Measurements from ENCODE around the gene LMNTD2.

LMNTD2 gene, protein sequence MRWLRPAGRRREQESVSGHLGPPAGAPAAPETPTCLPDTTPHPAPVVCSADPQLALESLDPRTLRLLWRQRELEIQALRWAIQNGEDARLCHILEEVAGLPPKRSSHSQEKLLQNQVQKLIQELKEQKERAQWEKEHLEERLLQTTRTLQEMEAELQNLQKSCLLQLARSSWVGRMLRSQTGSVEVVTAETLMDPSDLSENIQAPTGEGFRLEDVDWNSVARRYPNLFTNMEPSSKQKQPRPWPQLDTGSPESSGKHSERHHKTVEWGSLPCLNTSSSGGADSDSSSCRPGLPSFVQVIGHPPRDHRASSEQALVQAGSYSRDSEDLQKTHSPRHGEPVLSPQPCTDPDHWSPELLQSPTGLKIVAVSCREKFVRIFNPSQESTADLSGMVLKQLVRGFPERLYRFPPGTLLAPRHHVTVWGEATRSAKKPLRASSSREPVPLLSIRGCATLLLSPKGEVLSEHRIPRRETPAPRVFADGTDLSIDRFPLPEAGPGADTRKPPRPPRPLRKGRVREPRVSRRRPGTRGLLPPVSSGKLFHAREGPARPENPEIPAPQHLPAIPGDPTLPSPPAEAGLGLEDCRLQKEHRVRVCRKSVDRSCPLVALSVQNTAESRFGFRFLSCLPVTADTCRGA

GRCh38 chr11:560305-561147 is at the start of gene LMNTD2, which contains the start of gene RASSF7:
LMNTD2 (minus strand) TSS chr11:560738; CDS start chr11:560716, 22 bp downstream.
RASSF7 (plus strand) TSS chr11:560970; CDS start chr11:561769, 799 bp downstream.
- Histone ChIP-seq H3K27me3 (ENCODE audit: control insufficient read depth, insufficient read depth, low read length) (peaks cover 45% of the 10 kb centered on the region), H3K4me1 (ENCODE audit: control insufficient read depth, low read depth, low read length) (peaks cover 5% of the 10 kb centered on the region), H3K36me3 (ENCODE audit: control insufficient read depth, low read depth, low read length) (no peaks in the 10 kb centered on the region), H3K27ac (ENCODE audit: low read length) (no peak within 1 kb of the TSS), H3K4me3 (ENCODE audit: low read length) (peak within 1 kb of the TSS; percentile 57), H3K9me3 (ENCODE audit: control insufficient read depth, low read depth, low read length) (no peaks in the 10 kb centered on the region), H3K9ac (ENCODE audit: low read length) (peak within 1 kb of the TSS; percentile 52)

GRCh38 chr11:609341-609811 is 48.8 kb upstream of the LMNTD2 start:
- peaks cover 68% of the 10 kb centered on the region for H3K36me3 ChIP-seq (ENCODE audit: control insufficient read depth, low read depth, low read length)
- H3K9me3 ChIP-seq (ENCODE audit: control insufficient read depth, low read depth, low read length) = no peaks in the 10 kb centered on the region
- no peaks in the 10 kb centered on the region for H3K27me3 ChIP-seq (ENCODE audit: control insufficient read depth, insufficient read depth, low read length)
- H3K4me1 ChIP-seq (ENCODE audit: control insufficient read depth, low read depth, low read length) = no peaks in the 10 kb centered on the region
- no peak overlapping the region for H3K9ac ChIP-seq (ENCODE audit: low read length)
- no peak overlapping the region for H3K27ac ChIP-seq (ENCODE audit: low read length)
- H3K4me3 ChIP-seq (ENCODE audit: low read length) = no peak overlapping the region

GRCh38 chr11:608791-609251 is 48.3 kb upstream of the LMNTD2 start:
- H3K27me3 ChIP-seq (ENCODE audit: control insufficient read depth, insufficient read depth, low read length) = no peaks in the 10 kb centered on the region
- H3K9ac ChIP-seq (ENCODE audit: low read length) = no peak overlapping the region
- no peaks in the 10 kb centered on the region for H3K4me1 ChIP-seq (ENCODE audit: control insufficient read depth, low read depth, low read length)
- H3K4me3 ChIP-seq (ENCODE audit: low read length) = no peak overlapping the region
- H3K27ac ChIP-seq (ENCODE audit: low read length) = no peak overlapping the region
- no peaks in the 10 kb centered on the region for H3K9me3 ChIP-seq (ENCODE audit: control insufficient read depth, low read depth, low read length)
- peaks cover 74% of the 10 kb centered on the region for H3K36me3 ChIP-seq (ENCODE audit: control insufficient read depth, low read depth, low read length)

DNA sequence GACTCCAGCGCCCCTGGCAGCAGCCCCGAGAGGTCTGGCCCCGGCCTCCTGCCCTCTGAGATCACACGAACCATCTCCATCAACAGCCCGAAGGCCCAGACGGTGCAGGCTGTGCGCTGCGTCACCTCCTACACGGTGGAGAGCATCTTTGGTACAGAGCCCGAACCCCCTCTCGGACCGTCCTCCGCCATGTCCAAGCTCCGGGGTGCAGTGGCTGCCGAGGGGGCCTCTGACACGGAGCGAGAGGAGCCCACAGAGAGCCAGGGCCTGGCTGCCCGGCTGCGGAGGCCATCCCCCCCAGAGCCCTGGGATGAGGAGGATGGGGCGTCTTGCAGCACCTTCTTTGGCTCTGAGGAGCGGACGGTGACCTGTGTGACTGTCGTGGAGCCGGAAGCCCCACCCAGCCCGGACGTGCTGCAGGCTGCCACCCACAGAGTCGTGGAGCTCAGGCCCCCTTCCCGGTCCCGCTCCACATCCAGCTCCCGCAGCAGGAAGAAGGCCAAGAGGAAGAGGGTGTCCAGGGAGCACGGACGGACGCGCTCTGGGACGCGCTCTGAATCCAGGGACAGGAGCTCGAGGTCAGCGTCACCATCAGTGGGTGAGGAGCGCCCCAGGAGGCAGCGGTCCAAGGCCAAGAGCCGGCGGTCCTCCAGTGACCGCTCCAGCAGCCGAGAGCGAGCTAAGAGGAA is 47.6 kb upstream of the LMNTD2 start:
- Histone ChIP-seq H3K4me3 (ENCODE audit: low read length) (no peak overlapping the region), H3K27ac (ENCODE audit: low read length) (no peak overlapping the region), H3K4me1 (ENCODE audit: control insufficient read depth, low read depth, low read length) (no peaks in the 10 kb centered on the region), H3K9ac (ENCODE audit: low read length) (no peak overlapping the region), H3K36me3 (ENCODE audit: control insufficient read depth, low read depth, low read length) (peaks cover 79% of the 10 kb centered on the region), H3K27me3 (ENCODE audit: control insufficient read depth, insufficient read depth, low read length) (no peaks in the 10 kb centered on the region), H3K9me3 (ENCODE audit: control insufficient read depth, low read depth, low read length) (no peaks in the 10 kb centered on the region)

DNA sequence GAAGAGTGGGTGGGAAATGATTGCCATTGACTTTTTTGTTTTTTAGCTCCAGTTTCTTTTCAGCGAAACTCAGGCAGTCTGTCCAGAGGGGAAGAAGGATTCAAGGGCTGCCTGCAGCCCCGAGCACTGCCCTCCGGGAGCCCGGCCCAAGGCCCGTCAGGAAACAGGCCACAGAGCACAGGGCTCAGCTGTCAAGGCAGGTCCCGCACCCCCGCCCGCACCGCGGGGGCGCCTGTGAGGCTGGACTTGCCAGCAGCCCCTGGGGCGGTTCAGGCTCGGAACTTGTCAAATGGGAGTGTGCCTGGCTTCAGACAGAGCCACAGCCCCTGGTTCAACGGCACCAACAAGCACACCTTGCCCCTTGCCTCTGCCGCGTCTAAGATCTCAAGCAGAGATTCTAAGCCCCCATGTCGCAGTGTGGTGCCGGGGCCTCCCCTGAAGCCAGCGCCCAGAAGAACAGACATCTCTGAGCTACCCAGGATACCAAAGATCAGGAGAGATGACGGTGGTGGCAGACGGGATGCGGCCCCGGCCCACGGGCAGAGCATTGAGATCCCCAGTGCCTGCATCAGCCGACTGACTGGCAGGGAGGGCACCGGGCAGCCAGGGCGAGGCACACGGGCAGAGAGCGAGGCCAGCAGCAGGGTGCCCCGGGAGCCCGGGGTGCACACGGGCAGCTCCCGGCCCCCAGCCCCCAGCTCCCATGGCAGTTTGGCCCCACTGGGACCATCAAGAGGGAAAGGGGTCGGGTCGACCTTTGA is 46.7 kb upstream of the LMNTD2 start:
- no peaks in the 10 kb centered on the region for H3K9me3 ChIP-seq (ENCODE audit: control insufficient read depth, low read depth, low read length)
- H3K36me3 ChIP-seq (ENCODE audit: control insufficient read depth, low read depth, low read length) = peaks cover 80% of the 10 kb centered on the region
- no peaks in the 10 kb centered on the region for H3K4me1 ChIP-seq (ENCODE audit: control insufficient read depth, low read depth, low read length)
- H3K4me3 ChIP-seq (ENCODE audit: low read length) = no peak overlapping the region
- H3K9ac ChIP-seq (ENCODE audit: low read length) = no peak overlapping the region
- no peaks in the 10 kb centered on the region for H3K27me3 ChIP-seq (ENCODE audit: control insufficient read depth, insufficient read depth, low read length)
- no peak overlapping the region for H3K27ac ChIP-seq (ENCODE audit: low read length)

- Histone ChIP-seq H3K9me3 (ENCODE audit: control insufficient read depth, low read depth, low read length) (no peaks in the 10 kb centered on the region), H3K27me3 (ENCODE audit: control insufficient read depth, insufficient read depth, low read length) (no peaks in the 10 kb centered on the region), H3K9ac (ENCODE audit: low read length) (no peak overlapping the region), H3K4me1 (ENCODE audit: control insufficient read depth, low read depth, low read length) (no peaks in the 10 kb centered on the region), H3K36me3 (ENCODE audit: control insufficient read depth, low read depth, low read length) (peaks cover 87% of the 10 kb centered on the region), H3K4me3 (ENCODE audit: low read length) (no peak overlapping the region), H3K27ac (ENCODE audit: low read length) (no peak overlapping the region)
Measured at GRCh38 chr11:606245-606644, 45.7 kb upstream of the LMNTD2 start.

DNA sequence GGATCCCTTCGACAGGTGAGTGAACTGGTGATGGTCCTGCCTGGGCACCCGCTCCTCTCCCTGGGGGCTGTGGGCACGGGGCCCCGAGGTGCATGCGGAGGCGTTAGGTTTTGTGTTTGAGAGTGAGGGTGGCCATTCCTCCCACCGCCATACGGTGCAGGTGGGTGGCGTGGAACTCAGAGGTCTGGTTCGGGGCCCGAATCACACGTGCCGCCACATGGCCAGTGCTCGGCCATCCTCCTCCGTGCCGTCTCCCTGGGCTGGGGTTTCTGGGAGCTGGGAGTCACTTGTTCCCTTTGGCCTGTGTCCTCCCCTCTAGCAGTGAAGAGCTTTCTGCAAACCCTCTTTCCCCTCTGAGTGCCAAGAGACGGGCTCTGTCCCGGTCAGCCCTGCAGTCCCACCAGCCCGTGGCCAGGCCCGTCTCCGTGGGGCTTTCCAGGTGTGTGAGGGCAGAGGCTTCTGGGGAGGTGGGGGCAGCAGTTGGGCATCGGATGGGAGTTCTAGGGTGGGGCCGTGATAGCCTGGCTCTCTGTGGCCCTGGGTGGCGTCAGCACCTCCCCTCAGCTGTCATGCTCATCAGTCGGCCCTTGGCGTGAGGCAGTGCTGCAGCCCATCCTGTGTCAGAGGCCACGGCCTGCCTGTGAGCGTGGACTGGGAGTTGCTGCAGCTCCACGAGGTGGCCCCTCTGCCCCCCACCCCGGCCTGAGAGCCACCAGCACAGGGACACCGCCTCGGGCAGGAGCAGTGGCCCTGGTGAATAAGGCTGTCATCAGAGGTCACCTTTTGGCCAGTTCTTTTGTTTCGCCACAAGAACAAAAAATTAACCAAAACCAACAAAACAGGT is 45.0 kb upstream of the LMNTD2 start:
- no peaks in the 10 kb centered on the region for H3K4me1 ChIP-seq (ENCODE audit: control insufficient read depth, low read depth, low read length)
- H3K36me3 ChIP-seq (ENCODE audit: control insufficient read depth, low read depth, low read length) = peaks cover 85% of the 10 kb centered on the region
- H3K9ac ChIP-seq (ENCODE audit: low read length) = no peak overlapping the region
- no peak overlapping the region for H3K4me3 ChIP-seq (ENCODE audit: low read length)
- no peaks in the 10 kb centered on the region for H3K27me3 ChIP-seq (ENCODE audit: control insufficient read depth, insufficient read depth, low read length)
- no peak overlapping the region for H3K27ac ChIP-seq (ENCODE audit: low read length)
- no peaks in the 10 kb centered on the region for H3K9me3 ChIP-seq (ENCODE audit: control insufficient read depth, low read depth, low read length)

DNA sequence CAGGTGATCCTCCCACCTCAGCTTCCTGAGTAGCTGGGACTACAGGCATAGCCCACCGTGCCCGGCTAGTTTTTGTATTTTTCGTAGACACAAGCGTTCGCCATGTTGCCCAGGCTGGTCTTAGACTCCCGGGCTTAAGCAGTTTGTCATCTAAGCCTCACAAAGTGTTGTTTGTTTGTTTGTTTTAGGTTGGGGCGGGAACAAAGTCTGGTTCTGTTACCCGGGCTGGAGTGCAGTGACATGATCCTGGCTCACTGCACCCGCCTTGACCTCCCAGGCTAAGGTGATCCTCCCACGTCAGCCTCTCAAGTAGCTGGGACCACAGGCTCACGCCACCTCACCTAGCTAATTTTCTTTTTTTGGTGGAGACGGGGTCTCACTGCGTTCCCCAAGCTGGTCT is 42.6 kb upstream of the LMNTD2 start:
- Histone ChIP-seq H3K4me1 (ENCODE audit: control insufficient read depth, low read depth, low read length) (no peaks in the 10 kb centered on the region), H3K27me3 (ENCODE audit: control insufficient read depth, insufficient read depth, low read length) (no peaks in the 10 kb centered on the region), H3K9me3 (ENCODE audit: control insufficient read depth, low read depth, low read length) (no peaks in the 10 kb centered on the region), H3K4me3 (ENCODE audit: low read length) (no peak overlapping the region), H3K36me3 (ENCODE audit: control insufficient read depth, low read depth, low read length) (peaks cover 83% of the 10 kb centered on the region), H3K27ac (ENCODE audit: low read length) (no peak overlapping the region), H3K9ac (ENCODE audit: low read length) (no peak overlapping the region)

DNA sequence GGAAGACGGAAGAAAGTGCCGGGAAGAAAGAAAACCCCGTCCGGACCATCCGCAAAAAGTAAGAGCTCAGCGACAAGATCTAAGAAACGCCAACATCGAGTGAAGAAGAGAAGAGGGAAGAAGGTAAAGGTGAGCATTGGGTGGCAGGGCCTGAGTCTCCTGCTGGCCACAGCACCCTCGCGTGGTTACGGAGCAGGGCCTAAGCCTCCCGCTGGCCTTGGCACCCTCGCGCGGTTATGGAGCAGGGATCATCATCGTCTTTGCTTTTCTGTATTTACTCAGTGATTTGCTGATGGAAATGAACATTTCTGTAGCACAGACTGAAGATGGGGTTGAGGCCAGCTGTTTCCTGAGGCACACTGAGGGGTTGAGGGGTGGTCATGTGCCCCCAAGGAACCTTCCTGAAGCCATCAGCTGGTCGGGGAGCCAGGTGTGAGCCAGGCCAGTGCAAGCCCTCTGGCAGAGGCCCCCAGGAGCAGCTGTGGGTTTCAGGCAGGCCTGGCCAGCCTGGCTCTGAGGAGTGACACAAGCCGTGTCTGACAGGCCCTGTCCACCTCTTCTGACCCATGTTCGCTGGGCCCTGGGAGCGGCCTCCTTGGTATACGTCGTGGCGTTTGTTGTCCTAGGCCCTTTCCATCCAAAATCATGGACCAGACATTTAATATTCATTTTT is 41.2 kb upstream of the LMNTD2 start:
- Histone ChIP-seq H3K4me1 (ENCODE audit: control insufficient read depth, low read depth, low read length) (no peaks in the 10 kb centered on the region), H3K36me3 (ENCODE audit: control insufficient read depth, low read depth, low read length) (peaks cover 69% of the 10 kb centered on the region), H3K27me3 (ENCODE audit: control insufficient read depth, insufficient read depth, low read length) (no peaks in the 10 kb centered on the region), H3K4me3 (ENCODE audit: low read length) (no peak overlapping the region), H3K27ac (ENCODE audit: low read length) (no peak overlapping the region), H3K9me3 (ENCODE audit: control insufficient read depth, low read depth, low read length) (no peaks in the 10 kb centered on the region), H3K9ac (ENCODE audit: low read length) (no peak overlapping the region)

All from iPS-18a (cell line).